Aorta (tissue), 5 donors: ENCODE data around the gene CYP46A1. TPM values are rescaled to one million over a fixed set of nuclear protein-coding genes. Genes with fewer than 3 reads are reported as not detected.

Experiments used
- ATAC-seq: fragments of 200-7000 bp; cut with Tn5 transposase; one replicate; pipeline ENCODE4 v1.9.1; 2022; ENCODE audit warnings: moderate library complexity; ENCODE audit not compliant: low FRiP score
- DNase-seq, 2 donors: peaks; one replicate each; pipeline ENCODE4 v3.0.0-alpha.2; 2020
- H3K27ac ChIP-seq, 2 donors: one replicate each; pipeline ENCODE4 v1.5.1; 2013; ENCODE audit warnings: low read length in 2 of 2, mild to moderate bottlenecking in 2 of 2, moderate library complexity in 2 of 2, control low read depth in 1 of 2, inconsistent platforms in 1 of 2, low read depth in 1 of 2
- H3K27me3 ChIP-seq, 2 donors: one replicate each; pipeline ENCODE4 v1.6.1; 2013; ENCODE audit warnings: control low read depth in 1 of 2, low read length in 1 of 2, mild to moderate bottlenecking in 1 of 2, moderate library complexity in 1 of 2; ENCODE audit not compliant: insufficient read depth in 2 of 2, control insufficient read depth in 1 of 2
- H3K36me3 ChIP-seq, 2 donors: one replicate each; pipeline ENCODE4 v1.6.1; 2013; ENCODE audit warnings: control low read depth in 1 of 2, low read length in 1 of 2, mild to moderate bottlenecking in 1 of 2; ENCODE audit not compliant: insufficient read depth in 2 of 2, control insufficient read depth in 1 of 2
- H3K4me1 ChIP-seq, 2 donors: one replicate each; pipeline ENCODE4 v1.6.1; 2013; ENCODE audit warnings: low read length in 2 of 2, control low read depth in 1 of 2, mild to moderate bottlenecking in 1 of 2, moderate library complexity in 1 of 2; ENCODE audit not compliant: insufficient read depth in 2 of 2, control insufficient read depth in 1 of 2
- H3K4me3 ChIP-seq, 2 donors: one replicate each; pipeline ENCODE4 v1.5.1; 2013; ENCODE audit warnings: low read length in 2 of 2, control low read depth in 1 of 2, mild to moderate bottlenecking in 1 of 2
- H3K9me3 ChIP-seq: one replicate; pipeline ENCODE4 v1.6.1; 2013; ENCODE audit warnings: mild to moderate bottlenecking, low read length; ENCODE audit not compliant: control insufficient read depth
- WGBS, 2 donors: extraction: QIAGEN DNeasy Blood & Tissue Kit; methylation state at CpG; one replicate each; pipeline ENCODE4 v1.1.7; 2013; 5-methylcytosine and 5-hydroxymethylcytosine counted together
- intact Hi-C, 2 donors: fragments of 100-400 bp; cut with DNase I; formaldehyde crosslinking; loops; one replicate each; pipeline versions ENCODE4 v1.14.2 to v1.15.0; 2022
- polyA plus RNA-seq, 2 donors: library from polyadenylated mRNA; stranded (reverse); fragments of 200-250 nt; gene quantifications; one replicate each; pipeline ENCODE4 v1.2.3, GENCODE V29; 2013
- total RNA-seq, 2 donors: library from RNA; stranded (reverse); fragmentation: NEBNext Ultra II Directional; extraction: Animal tissue kit (Norgen Biotek cat#: 25700); gene quantifications; one replicate each; pipeline ENCODE4 v1.2.1, GENCODE V29; 2021
- donor health status: healthy with polysubstance abuse.
- donor health status: Bipolar disorder and iron deficiency.
- donor health status: DM: no; HTN: no; CAD: no.
- donor health status: DM: no; HTN: no; CAD: no.
- donor health status: DM: yes; HTN: yes; CAD: no.

The CYP46A1 gene
- total and polyA plus RNA-seq, 4 donors, result 0.68 to 3.7 (median 0.97) TPM; not detected in 1

GRCh38 chr14:99670361-99671234 is 13.5 kb upstream of the CYP46A1 start:
- Histone ChIP-seq H3K36me3 (no peaks in the 10 kb centered on the region), H3K27ac (no peak overlapping the region), H3K9me3 (no peaks in the 10 kb centered on the region), H3K4me1 (no peaks in the 10 kb centered on the region), H3K4me3 (no peak overlapping the region), H3K27me3 (no peaks in the 10 kb centered on the region)
- 88 to 90% methylated on average over 14 of the region's 14 CpGs for WGBS, 2 donors
- DNase-seq (no peak), ATAC-seq (no peak)
- intact Hi-C loops, result no loop called here

DNA sequence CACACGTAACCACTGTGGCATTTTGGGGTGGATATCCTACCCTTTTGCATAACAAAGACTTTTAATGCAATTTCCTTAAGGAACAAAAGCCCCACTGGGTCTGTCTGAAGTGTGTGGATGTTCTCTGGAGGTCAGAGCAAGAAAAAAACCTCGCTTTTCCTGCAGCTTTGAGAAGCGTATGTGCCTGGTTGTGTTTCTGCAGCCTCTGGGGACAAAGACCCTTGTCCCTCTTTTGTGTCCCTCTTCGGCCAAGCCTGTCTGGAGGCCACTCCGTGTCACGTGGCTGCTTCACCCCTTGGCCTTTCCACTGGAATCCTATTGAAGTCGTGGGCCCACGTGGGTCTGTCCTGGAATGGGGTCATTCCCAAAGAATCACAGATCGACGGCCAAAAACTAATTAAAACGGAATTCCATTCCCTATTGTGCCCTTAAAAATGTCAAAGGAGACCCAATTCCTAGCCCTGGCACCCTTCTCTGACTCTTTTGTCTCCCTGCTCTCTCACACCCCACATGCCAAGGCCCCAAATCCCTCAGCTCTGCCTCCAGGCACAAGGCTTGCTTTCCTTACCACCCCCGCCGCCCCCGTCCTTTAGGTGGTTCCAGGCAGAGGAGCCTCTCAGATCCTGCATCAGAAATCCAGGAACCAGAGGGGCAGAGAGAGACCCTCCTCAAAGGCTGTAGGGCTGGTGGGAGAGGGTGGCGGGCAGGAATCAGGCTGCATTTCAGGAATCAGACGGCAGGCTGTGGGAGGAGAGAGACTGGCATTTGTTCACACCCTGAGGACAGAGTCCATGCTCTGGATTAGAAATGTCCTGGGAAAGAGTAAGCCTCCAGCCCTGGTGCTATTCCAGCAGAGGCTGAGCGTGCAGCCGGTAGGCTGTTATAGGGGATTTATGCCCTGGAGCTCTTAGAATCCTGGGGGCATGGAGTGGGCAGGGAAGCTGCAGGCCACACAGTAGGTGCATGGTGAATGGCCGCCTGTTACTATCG is 12.6 kb upstream of the CYP46A1 start:
- no peak overlapping the region for H3K27ac ChIP-seq
- no peak for ATAC-seq
- DNase-seq, result peak; percentile 17 to 55
- H3K4me3 ChIP-seq, result no peak overlapping the region
- no peaks in the 10 kb centered on the region for H3K9me3 ChIP-seq
- no peaks in the 10 kb centered on the region for H3K27me3 ChIP-seq
- WGBS, 2 donors, result 81 to 83% methylated on average over 20 of the region's 20 CpGs
- intact Hi-C loops, result no loop called here
- H3K4me1 ChIP-seq, result no peaks in the 10 kb centered on the region
- no peaks in the 10 kb centered on the region for H3K36me3 ChIP-seq

- Histone ChIP-seq H3K27me3 (no peaks in the 10 kb centered on the region), H3K4me3 (no peak overlapping the region), H3K36me3 (no peaks in the 10 kb centered on the region), H3K27ac (no peak overlapping the region), H3K4me1 (no peaks in the 10 kb centered on the region), H3K9me3 (peaks cover 2% of the 10 kb centered on the region)
- DNase-seq (peak; percentile 53 to 64), ATAC-seq (no peak)
- intact Hi-C loops, result no loop called here
- 31 to 52% methylated on average over 11 of the region's 11 CpGs for WGBS, 2 donors
These were observed 11.4 kb upstream of the CYP46A1 start for GRCh38 chr14:99672506-99673304.

DNA sequence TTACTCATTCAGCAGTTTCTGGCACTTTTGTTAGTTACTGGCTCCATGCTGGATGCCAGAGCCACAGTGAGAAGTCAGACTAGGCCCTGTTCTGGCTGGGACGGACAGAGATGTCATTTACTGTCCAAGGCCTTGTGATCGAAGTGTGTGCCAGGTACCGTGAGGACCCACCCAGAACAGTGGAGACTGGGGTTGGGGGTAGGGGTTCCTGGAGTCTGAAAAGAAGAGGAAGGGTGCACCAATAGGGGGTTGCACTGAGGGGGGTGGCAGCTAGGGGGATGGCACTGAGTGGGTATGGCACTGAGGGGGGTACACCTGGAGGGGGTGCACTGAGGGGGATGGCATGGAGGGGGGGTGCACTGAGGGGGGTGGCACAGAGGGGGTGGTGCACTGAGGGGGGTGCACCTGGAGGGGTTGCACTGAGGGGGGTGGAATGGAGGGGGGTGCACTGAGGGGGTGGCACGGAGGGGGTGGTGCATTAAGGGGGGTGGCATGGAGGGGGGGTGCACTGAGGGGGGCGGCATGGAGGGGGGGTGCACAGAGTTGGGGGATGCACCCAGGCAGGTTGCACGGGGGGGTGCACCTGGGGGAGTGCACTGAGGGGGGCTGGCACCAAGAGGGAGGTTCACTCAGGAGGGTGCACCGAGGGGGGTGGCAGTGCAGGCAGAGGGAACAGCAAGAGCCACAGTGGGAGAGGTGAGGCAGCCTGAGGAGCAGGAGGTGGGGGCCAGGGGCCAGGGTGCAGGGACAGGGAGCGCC is 10.6 kb upstream of the CYP46A1 start:
- Histone ChIP-seq H3K9me3 (peaks cover 4% of the 10 kb centered on the region), H3K4me3 (no peak overlapping the region), H3K36me3 (no peaks in the 10 kb centered on the region), H3K27me3 (no peaks in the 10 kb centered on the region), H3K4me1 (no peaks in the 10 kb centered on the region), H3K27ac (no peak overlapping the region)
- ATAC-seq, result no peak
- intact Hi-C loops, result no loop called here
- peak; percentile 17 to 32 for DNase-seq
- 56 to 71% methylated on average over 5 to 8 of the region's 8 CpGs for WGBS, 2 donors

GRCh38 chr14:99674064-99674650 is 9.9 kb upstream of the CYP46A1 start:
- Histone ChIP-seq H3K27ac (no peak overlapping the region), H3K4me3 (no peak overlapping the region), H3K27me3 (no peaks in the 10 kb centered on the region), H3K4me1 (no peaks in the 10 kb centered on the region), H3K9me3 (peaks cover 4% of the 10 kb centered on the region), H3K36me3 (no peaks in the 10 kb centered on the region)
- ATAC-seq (no peak), DNase-seq (peak; percentile 15 to 55)
- WGBS, 2 donors, result 87 to 96% methylated on average over 9 of the region's 9 CpGs
- intact Hi-C loops, result no loop called here

DNA sequence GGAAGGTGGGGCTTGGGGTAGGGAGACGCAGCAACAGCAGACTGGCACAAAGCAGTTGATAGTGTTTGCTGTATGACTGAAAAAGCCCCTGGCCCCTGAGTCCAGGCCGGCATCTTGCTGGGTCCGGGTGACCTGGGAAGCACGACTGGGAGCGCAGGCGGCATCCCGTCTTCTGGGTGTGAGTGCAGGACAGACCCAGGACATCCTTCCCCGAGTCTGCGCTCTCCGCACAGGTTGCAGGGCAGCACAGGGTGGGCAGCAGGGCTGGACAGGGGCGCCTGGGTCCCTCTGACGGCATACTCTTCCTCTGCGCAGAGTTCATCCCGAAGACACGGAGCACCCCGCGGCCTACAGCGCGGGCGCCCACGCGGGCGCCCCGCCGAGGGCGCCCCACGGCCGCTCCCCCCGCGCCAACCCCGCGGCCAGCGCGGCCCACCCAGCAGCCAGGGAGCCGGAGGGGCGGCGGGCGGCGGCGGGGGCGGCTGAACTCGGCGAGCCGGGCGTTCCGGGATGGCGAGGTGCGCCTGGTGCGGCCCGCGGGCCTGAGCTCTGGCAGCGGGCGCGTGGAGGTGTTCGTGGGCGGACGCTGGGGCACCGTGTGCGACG is 9.2 kb upstream of the CYP46A1 start:
- no peak overlapping the region for H3K4me3 ChIP-seq
- peak; percentile 24 to 51 for DNase-seq
- peaks cover 4% of the 10 kb centered on the region for H3K9me3 ChIP-seq
- no peak for ATAC-seq
- H3K36me3 ChIP-seq, result no peaks in the 10 kb centered on the region
- WGBS, 2 donors, result 51 to 66% methylated on average over 39 to 60 of the region's 60 CpGs
- H3K27ac ChIP-seq, result no peak overlapping the region
- H3K4me1 ChIP-seq, result no peaks in the 10 kb centered on the region
- intact Hi-C loops, result no loop called here
- H3K27me3 ChIP-seq, result no peaks in the 10 kb centered on the region

- 43 to 68% methylated on average over 42 of the region's 42 CpGs for WGBS, 2 donors
- intact Hi-C loops, result no loop called here
- H3K27me3 ChIP-seq, result no peaks in the 10 kb centered on the region
These were observed 8.7 kb upstream of the CYP46A1 start for GRCh38 chr14:99675382-99675835.

More at GRCh38 chr14:99675382-99675835, 8.7 kb upstream of the CYP46A1 start:
- Histone ChIP-seq H3K27ac (no peak overlapping the region), H3K4me3 (no peak overlapping the region), H3K36me3 (no peaks in the 10 kb centered on the region), H3K9me3 (peaks cover 4% of the 10 kb centered on the region), H3K4me1 (no peaks in the 10 kb centered on the region)
- no peak for ATAC-seq
- DNase-seq, result peak; percentile 31 to 72
